Thyroid gland (tissue), 4 donors: ENCODE data around the gene UPK3A. TPM values are rescaled to one million over a fixed set of nuclear protein-coding genes. Genes with fewer than 3 reads are reported as not detected.

Source experiments
- DNase-seq, 2 donors: peaks; one replicate each; pipeline ENCODE4 v3.0.0-alpha.2; 2019
- H3K27ac ChIP-seq, 3 donors: fragments of 200-600 bp; sonication (generic); 1 replicate in 2 of 3; 2 replicates in 1 of 3; pipeline ENCODE4 v1.5.1; 2016 to 2019; ENCODE audit warnings: mild to moderate bottlenecking in 1 of 3, moderate library complexity in 1 of 3
- H3K27me3 ChIP-seq: fragments of 200-600 bp; sonication (generic); one replicate; pipeline ENCODE4 v1.5.1; 2019
- H3K36me3 ChIP-seq, 2 donors: fragments of 200-600 bp; sonication (generic); one replicate each; pipeline ENCODE4 v1.5.1; 2016 to 2019
- H3K4me1 ChIP-seq, 2 donors: fragments of 200-600 bp; sonication (generic); one replicate each; pipeline ENCODE4 v1.5.1; 2017 to 2019
- H3K4me3 ChIP-seq, 3 donors: fragments of 200-600 bp; sonication (generic); replicated peaks in 1 of 3; 1 replicate in 2 of 3; 2 replicates in 1 of 3; pipeline ENCODE4 v1.5.1; 2016; ENCODE audit warnings: mild to moderate bottlenecking in 1 of 3
- H3K9me3 ChIP-seq: fragments of 200-600 bp; sonication (generic); one replicate; pipeline ENCODE4 v1.5.1; 2017
- CTCF ChIP-seq, 6 experiments: fragments of 200-600 bp in 3 of 6; fragments of 450-650 bp in 3 of 6; sonication (generic) in 3 of 6; IDR thresholded peaks; one replicate each; pipeline ENCODE4 v1.5.1; 2016 to 2019; ENCODE audit warnings: antibody characterized with exemption in 6 of 6, mild to moderate bottlenecking in 2 of 6, inconsistent platforms in 1 of 6, moderate library complexity in 1 of 6
- POLR2A ChIP-seq, 2 donors: fragments of 450-650 bp; IDR thresholded peaks; one replicate each; pipeline ENCODE4 v1.6.1; 2017; ENCODE audit warnings: antibody characterized with exemption in 2 of 2, mild to moderate bottlenecking in 2 of 2, moderate library complexity in 1 of 2
- WGBS, 2 donors: methylation state at CpG; one replicate each; pipeline ENCODE4 v1.1.5; 2017; 5-methylcytosine and 5-hydroxymethylcytosine counted together
- intact Hi-C: fragments of 100-400 bp; cut with DNase I; formaldehyde crosslinking; loops from one replicate; pipeline ENCODE4 v1.15.1; 2023
- total RNA-seq, 4 donors: library from RNA; depleted of rRNA; stranded (reverse); fragments of >200 nt; gene quantifications; one replicate each; pipeline ENCODE4 v1.2.3, GENCODE V29; 2016

The UPK3A gene
- total RNA-seq, 4 donors from 2014 or later, result 2.1 to 3.9 (median 2.6) TPM; not detected in 1

GRCh38 chr22:45296628-45297297 is 12.0 kb downstream of the UPK3A start:
- H3K4me3 ChIP-seq, result no peak overlapping the region
- no peak for TF ChIP-seq CTCF (IDR thresholded peaks at IDR 0.05)
- no peak for TF ChIP-seq POLR2A (IDR thresholded peaks at IDR 0.05)
- H3K27ac ChIP-seq, result no peak overlapping the region
- no peaks in the 10 kb centered on the region for H3K9me3 ChIP-seq
- intact Hi-C loops, result no loop called here
- no peaks in the 10 kb centered on the region for H3K27me3 ChIP-seq
- H3K36me3 ChIP-seq, result no peaks in the 10 kb centered on the region
- H3K4me1 ChIP-seq, result no peaks in the 10 kb centered on the region
- 79 to 83% methylated on average over 11 to 12 of the region's 13 CpGs for WGBS, 2 donors
- no peak for DNase-seq

GRCh38 chr22:45298934-45299505 is 14.3 kb downstream of the UPK3A start:
- 69 to 84% methylated on average over 5 to 12 of the region's 15 CpGs for WGBS, 2 donors

GRCh38 chr22:45302751-45303150 is 18.0 kb downstream of the UPK3A start:
- DNase-seq, result no peak
- TF ChIP-seq POLR2A (IDR thresholded peaks at IDR 0.05) (no peak), CTCF (IDR thresholded peaks at IDR 0.05) (no peak)
- Histone ChIP-seq H3K27me3 (no peaks in the 10 kb centered on the region), H3K4me1 (no peaks in the 10 kb centered on the region), H3K27ac (no peak overlapping the region), H3K9me3 (no peaks in the 10 kb centered on the region), H3K36me3 (no peaks in the 10 kb centered on the region), H3K4me3 (no peak overlapping the region)
- intact Hi-C loops, result no loop called here
- WGBS, 2 donors, result 79 to 82% methylated on average over 8 of the region's 8 CpGs

More at GRCh38 chr22:45298934-45299505, 14.3 kb downstream of the UPK3A start:
- Histone ChIP-seq H3K4me3 (no peak overlapping the region), H3K9me3 (no peaks in the 10 kb centered on the region), H3K4me1 (no peaks in the 10 kb centered on the region), H3K27me3 (no peaks in the 10 kb centered on the region), H3K27ac (no peak overlapping the region), H3K36me3 (no peaks in the 10 kb centered on the region)
- DNase-seq, result no peak
- intact Hi-C loops, result no loop called here
- TF ChIP-seq CTCF (IDR thresholded peaks at IDR 0.05) (no peak), POLR2A (IDR thresholded peaks at IDR 0.05) (no peak)

GRCh38 chr22:45303181-45303580 is 18.4 kb downstream of the UPK3A start:
- DNase-seq, result no peak
- Histone ChIP-seq H3K36me3 (no peaks in the 10 kb centered on the region), H3K4me1 (no peaks in the 10 kb centered on the region), H3K27me3 (no peaks in the 10 kb centered on the region), H3K9me3 (no peaks in the 10 kb centered on the region), H3K27ac (no peak overlapping the region), H3K4me3 (no peak overlapping the region)
- intact Hi-C loops, result no loop called here
- TF ChIP-seq POLR2A (IDR thresholded peaks at IDR 0.05) (no peak), CTCF (IDR thresholded peaks at IDR 0.05) (no peak)
- WGBS, 2 donors, result 77 to 85% methylated on average over 7 of the region's 7 CpGs

GRCh38 chr22:45304971-45305370 is 20.2 kb downstream of the UPK3A start:
- no peak for DNase-seq
- no peaks in the 10 kb centered on the region for H3K36me3 ChIP-seq
- WGBS, 2 donors, result 82 to 85% methylated on average over 6 of the region's 6 CpGs
- H3K4me3 ChIP-seq, result no peak overlapping the region
- TF ChIP-seq CTCF (IDR thresholded peaks at IDR 0.05), result no peak
- no peak for TF ChIP-seq POLR2A (IDR thresholded peaks at IDR 0.05)
- intact Hi-C loops, result loop anchor here (5.0 kb wide), 1 partner anchor 33 kb away; no protein-coding TSS in a partner anchor
- H3K27me3 ChIP-seq, result no peaks in the 10 kb centered on the region
- H3K9me3 ChIP-seq, result no peaks in the 10 kb centered on the region
- H3K4me1 ChIP-seq, result peaks cover 0 to 7% of the 10 kb centered on the region in 2 donors
- no peak overlapping the region for H3K27ac ChIP-seq
